SK-N-SH (cell line): ENCODE data around the gene DDX1.

ENCODE experiments used
- FOSL2 ChIP-seq: IDR thresholded peaks from 2 replicates; pipeline ENCODE4 v1.4.0; 2012; ENCODE audit warnings: low read depth, mild to moderate bottlenecking, moderate library complexity, borderline replicate concordance
- TF ChIP-seq, protein P1 (sequence below): fragments of 200-600 bp; sonication (generic); IDR thresholded peaks from 2 replicates; pipeline ENCODE4 v1.6.1; 2017; ENCODE audit warnings: antibody characterized with exemption, mild to moderate bottlenecking, moderate library complexity

- no peak for TF ChIP-seq FOSL2
- TF ChIP-seq, protein P1, sequence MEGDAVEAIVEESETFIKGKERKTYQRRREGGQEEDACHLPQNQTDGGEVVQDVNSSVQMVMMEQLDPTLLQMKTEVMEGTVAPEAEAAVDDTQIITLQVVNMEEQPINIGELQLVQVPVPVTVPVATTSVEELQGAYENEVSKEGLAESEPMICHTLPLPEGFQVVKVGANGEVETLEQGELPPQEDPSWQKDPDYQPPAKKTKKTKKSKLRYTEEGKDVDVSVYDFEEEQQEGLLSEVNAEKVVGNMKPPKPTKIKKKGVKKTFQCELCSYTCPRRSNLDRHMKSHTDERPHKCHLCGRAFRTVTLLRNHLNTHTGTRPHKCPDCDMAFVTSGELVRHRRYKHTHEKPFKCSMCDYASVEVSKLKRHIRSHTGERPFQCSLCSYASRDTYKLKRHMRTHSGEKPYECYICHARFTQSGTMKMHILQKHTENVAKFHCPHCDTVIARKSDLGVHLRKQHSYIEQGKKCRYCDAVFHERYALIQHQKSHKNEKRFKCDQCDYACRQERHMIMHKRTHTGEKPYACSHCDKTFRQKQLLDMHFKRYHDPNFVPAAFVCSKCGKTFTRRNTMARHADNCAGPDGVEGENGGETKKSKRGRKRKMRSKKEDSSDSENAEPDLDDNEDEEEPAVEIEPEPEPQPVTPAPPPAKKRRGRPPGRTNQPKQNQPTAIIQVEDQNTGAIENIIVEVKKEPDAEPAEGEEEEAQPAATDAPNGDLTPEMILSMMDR: no peak
Measured at GRCh38 chr2:15623481-15623796, 31.8 kb downstream of the DDX1 start.
